Neuronal stem cell (in vitro differentiated cells): ENCODE measurements around the gene CDH15.

Source experiments
- DNase-seq: peaks from one replicate; pipeline ENCODE4 v3.0.0-alpha.2; 2013; ENCODE audit warnings: low spot score
- H2AFZ ChIP-seq: one replicate; pipeline ENCODE4 v1.6.1; 2013; ENCODE audit warnings: mild to moderate bottlenecking, low read length, inconsistent platforms
- H2AK5ac ChIP-seq: 2 replicates; pipeline ENCODE4 v1.6.1; 2013; ENCODE audit warnings: low read depth, mild to moderate bottlenecking, inconsistent platforms, low read length, moderate library complexity, mixed read lengths
- H2BK120ac ChIP-seq: 2 replicates; pipeline ENCODE4 v1.6.1; 2013; ENCODE audit warnings: low read depth, mild to moderate bottlenecking, inconsistent platforms, low read length, moderate library complexity, mixed read lengths
- H2BK12ac ChIP-seq: one replicate; pipeline ENCODE4 v1.6.1; 2013; ENCODE audit warnings: low read length, inconsistent platforms
- H2BK15ac ChIP-seq: 2 replicates; pipeline ENCODE4 v1.6.1; 2013; ENCODE audit warnings: mild to moderate bottlenecking, low read length, inconsistent platforms, mixed read lengths
- H2BK5ac ChIP-seq: one replicate; pipeline ENCODE4 v1.6.1; 2013; ENCODE audit warnings: inconsistent platforms, mild to moderate bottlenecking, low read length, moderate library complexity
- H3K14ac ChIP-seq: one replicate; pipeline ENCODE4 v1.6.1; 2013; ENCODE audit warnings: low read length, inconsistent platforms
- H3K18ac ChIP-seq: 2 replicates; pipeline ENCODE4 v1.6.1; 2013; ENCODE audit warnings: low read length, inconsistent platforms
- H3K23ac ChIP-seq: 2 replicates; pipeline ENCODE4 v1.6.1; 2013; ENCODE audit warnings: low read depth, mild to moderate bottlenecking, mixed read lengths, low read length, inconsistent platforms; ENCODE audit not compliant: poor library complexity
- H3K27ac ChIP-seq: replicated peaks from 3 replicates; pipeline ENCODE4 v1.5.1; 2013; ENCODE audit warnings: low read length, inconsistent platforms
- H3K27me3 ChIP-seq, 3 experiments: 2 replicates each; pipeline ENCODE4 v1.6.1; 2013; ENCODE audit warnings: low read length in 3 of 3, mild to moderate bottlenecking in 2 of 3, inconsistent platforms in 1 of 3, low read depth in 1 of 3, mixed read lengths in 1 of 3, moderate library complexity in 1 of 3; ENCODE audit not compliant: control insufficient read depth in 3 of 3, insufficient read depth in 3 of 3
- H3K36me3 ChIP-seq, 2 donors: replicated peaks in 1 of 2; 2 replicates each; pipeline ENCODE4 v1.6.1; 2013; ENCODE audit warnings: low read length in 2 of 2; ENCODE audit not compliant: control insufficient read depth in 2 of 2, insufficient read depth in 2 of 2
- H3K4ac ChIP-seq: 2 replicates; pipeline ENCODE4 v1.6.1; 2013; ENCODE audit warnings: inconsistent platforms, mild to moderate bottlenecking, low read length, moderate library complexity
- H3K4me1 ChIP-seq, 2 donors: 1 replicate in 1 of 2; 2 replicates in 1 of 2; pipeline ENCODE4 v1.6.1; 2013; ENCODE audit warnings: low read length in 2 of 2, low read depth in 1 of 2; ENCODE audit not compliant: control insufficient read depth in 2 of 2, insufficient read depth in 1 of 2
- H3K4me2 ChIP-seq: one replicate; pipeline ENCODE4 v1.6.1; 2013; ENCODE audit warnings: mild to moderate bottlenecking, low read length, inconsistent platforms; ENCODE audit not compliant: insufficient read depth, poor library complexity, severe bottlenecking
- H3K4me3 ChIP-seq, 2 donors: 2 replicates each; pipeline ENCODE4 v1.5.1; 2013; ENCODE audit warnings: low read length in 2 of 2, mild to moderate bottlenecking in 2 of 2, inconsistent platforms in 1 of 2, moderate library complexity in 1 of 2
- H3K79me1 ChIP-seq: one replicate; pipeline ENCODE4 v1.6.1; 2013; ENCODE audit warnings: low read depth, mild to moderate bottlenecking, inconsistent platforms, low read length, moderate library complexity
- H3K9ac ChIP-seq: one replicate; pipeline ENCODE4 v1.6.1; 2013; ENCODE audit warnings: mild to moderate bottlenecking, low read depth, low read length, inconsistent platforms; ENCODE audit not compliant: poor library complexity
- H3K9me3 ChIP-seq, 2 donors: replicated peaks in 1 of 2; 2 replicates each; pipeline versions ENCODE3 to v1.6.1; 2013; ENCODE audit warnings: low read length in 2 of 2, mild to moderate bottlenecking in 2 of 2, inconsistent platforms in 1 of 2, low read depth in 1 of 2, mixed read lengths in 1 of 2, moderate library complexity in 1 of 2; ENCODE audit not compliant: control insufficient read depth in 2 of 2, insufficient read depth in 1 of 2
- H4K8ac ChIP-seq: one replicate; pipeline ENCODE4 v1.6.1; 2013; ENCODE audit warnings: low read depth, mild to moderate bottlenecking, inconsistent platforms, low read length, moderate library complexity
- H4K91ac ChIP-seq: one replicate; pipeline ENCODE4 v1.6.1; 2013; ENCODE audit warnings: low read length, low read depth, mild to moderate bottlenecking, inconsistent platforms; ENCODE audit not compliant: poor library complexity
- WGBS, 2 donors: extraction: QIAGEN DNeasy Blood & Tissue Kit; methylation state at CpG; one replicate each; pipeline ENCODE4 v1.1.7; 2013; ENCODE audit warnings: missing lambda C conversion rate in 2 of 2, mixed read lengths in 1 of 2; ENCODE audit not compliant: insufficient read length in 2 of 2, insufficient replicate concordance in 1 of 2; ENCODE audit errors: extremely low coverage in 2 of 2; 5-methylcytosine and 5-hydroxymethylcytosine counted together

The CDH15 gene

DNA sequence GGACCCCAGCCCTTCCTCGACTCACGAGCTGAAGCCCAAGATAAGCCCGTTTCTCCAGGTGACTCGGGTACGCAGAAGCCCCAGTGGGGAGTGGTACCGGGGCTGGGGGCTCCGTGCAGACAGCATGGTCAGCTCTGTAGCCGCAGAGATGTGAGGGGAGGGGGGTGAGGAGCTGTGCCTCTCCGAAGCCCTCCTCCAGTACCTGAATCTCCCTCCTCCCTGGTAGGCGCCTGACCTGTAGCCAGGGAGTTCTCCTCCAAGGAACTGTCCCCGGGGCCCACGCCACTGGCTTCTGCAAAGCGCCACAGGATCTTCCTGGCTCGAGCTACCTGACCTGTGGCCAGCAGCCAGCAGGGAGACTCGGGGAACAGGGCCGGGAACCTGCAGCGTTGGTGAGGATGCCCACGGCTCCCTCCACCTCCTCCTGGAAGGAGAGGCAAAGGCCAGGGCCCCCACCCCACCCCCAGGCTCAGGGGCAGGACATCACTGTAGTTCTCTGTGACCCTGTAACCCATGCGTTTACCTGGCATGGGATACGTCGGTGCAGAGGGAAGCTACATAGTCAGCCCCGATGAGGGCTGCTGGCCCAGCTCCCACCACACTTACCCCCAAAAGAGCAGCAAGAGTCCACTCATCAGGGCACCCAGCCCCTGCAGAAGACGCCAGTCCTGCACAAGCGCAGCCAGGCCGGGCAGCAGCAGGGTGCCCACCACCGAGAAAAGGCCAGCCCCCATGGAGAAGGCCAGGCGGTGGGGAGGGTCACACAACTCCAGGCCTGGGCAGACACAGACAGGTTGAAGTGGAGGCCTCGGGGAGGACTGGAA is 27.1 kb downstream of the CDH15 start:
- peak overlapping the region; percentile 33 for H2BK15ac ChIP-seq
- no peak for DNase-seq
- WGBS, 2 donors: no CpG with 5 or more reads among the region's 28 CpGs

DNA sequence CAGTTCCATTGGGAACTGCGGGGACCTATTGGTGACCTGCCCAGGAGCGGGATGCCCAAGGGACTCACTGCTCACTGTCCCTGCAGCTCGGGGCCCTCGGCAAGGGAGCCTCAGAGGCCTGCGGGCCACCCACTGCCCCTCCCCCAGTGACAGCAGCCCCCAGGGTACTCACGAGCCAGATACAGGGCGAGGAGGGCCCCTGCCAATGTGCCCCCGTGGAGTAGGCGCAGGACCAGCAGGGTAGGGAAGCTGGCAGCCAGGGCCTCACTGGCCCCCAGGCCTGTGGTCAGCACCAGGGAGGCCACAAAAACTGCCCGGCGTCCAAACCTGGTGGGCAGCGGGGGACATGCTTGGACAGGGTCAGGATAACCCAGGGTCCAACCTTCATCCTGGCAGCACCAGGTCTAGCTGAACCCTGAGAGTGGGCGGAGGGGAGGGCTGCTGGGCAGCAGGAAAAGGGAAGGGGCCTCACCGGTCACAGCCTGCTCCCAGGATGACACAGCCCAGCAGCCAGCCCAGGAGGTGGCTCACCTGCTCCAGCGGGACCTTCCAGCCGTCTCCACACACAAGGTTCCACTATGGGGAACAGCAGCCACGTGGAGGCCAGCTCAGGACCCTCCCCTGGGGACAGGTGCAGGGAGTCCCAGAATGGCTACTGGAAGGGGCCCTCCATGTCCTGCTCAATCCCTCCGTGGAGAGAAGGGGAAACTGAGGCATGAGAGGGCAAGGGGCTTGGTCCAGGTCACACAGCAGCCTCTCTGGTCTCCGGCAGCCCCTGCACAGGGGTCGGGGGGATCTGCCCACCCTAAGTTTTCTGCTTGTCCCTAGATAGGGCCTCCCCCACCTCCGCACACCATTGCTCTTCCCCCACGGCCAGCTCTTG is 27.9 kb downstream of the CDH15 start:
- DNase-seq: no peak

More for the DNA sequence above, 27.1 kb downstream of the CDH15 start:
- H3K27me3 ChIP-seq: peaks cover 17 to 69% (median 46%) of the 10 kb centered on the region in 3 experiments
- peaks cover 6 to 7% of the 10 kb centered on the region in 2 donors for H3K9me3 ChIP-seq
- peak overlapping the region; percentile 97 for H2AK5ac ChIP-seq
- H4K8ac ChIP-seq: no peak overlapping the region
- H2BK12ac ChIP-seq: no peak overlapping the region
- no peak overlapping the region for H3K4me2 ChIP-seq
- no peak overlapping the region for H3K27ac ChIP-seq
- peak overlapping the region; percentile 3 for H3K23ac ChIP-seq
- H3K79me1 ChIP-seq: peaks cover 2% of the 10 kb centered on the region
- H3K4me1 ChIP-seq: peaks cover 3 to 22% of the 10 kb centered on the region in 2 donors
- H3K9ac ChIP-seq: peak overlapping the region; percentile 50
- H2AFZ ChIP-seq: no peak overlapping the region
- H3K36me3 ChIP-seq: no peaks in the 10 kb centered on the region
- no peak overlapping the region for H2BK120ac ChIP-seq
- no peak overlapping the region for H3K4ac ChIP-seq
- no peak overlapping the region for H4K91ac ChIP-seq
- H3K4me3 ChIP-seq: no peak overlapping the region
- H2BK5ac ChIP-seq: peak overlapping the region; percentile 39
- H3K14ac ChIP-seq: peak overlapping the region; percentile 82
- H3K18ac ChIP-seq: no peak overlapping the region

DNA sequence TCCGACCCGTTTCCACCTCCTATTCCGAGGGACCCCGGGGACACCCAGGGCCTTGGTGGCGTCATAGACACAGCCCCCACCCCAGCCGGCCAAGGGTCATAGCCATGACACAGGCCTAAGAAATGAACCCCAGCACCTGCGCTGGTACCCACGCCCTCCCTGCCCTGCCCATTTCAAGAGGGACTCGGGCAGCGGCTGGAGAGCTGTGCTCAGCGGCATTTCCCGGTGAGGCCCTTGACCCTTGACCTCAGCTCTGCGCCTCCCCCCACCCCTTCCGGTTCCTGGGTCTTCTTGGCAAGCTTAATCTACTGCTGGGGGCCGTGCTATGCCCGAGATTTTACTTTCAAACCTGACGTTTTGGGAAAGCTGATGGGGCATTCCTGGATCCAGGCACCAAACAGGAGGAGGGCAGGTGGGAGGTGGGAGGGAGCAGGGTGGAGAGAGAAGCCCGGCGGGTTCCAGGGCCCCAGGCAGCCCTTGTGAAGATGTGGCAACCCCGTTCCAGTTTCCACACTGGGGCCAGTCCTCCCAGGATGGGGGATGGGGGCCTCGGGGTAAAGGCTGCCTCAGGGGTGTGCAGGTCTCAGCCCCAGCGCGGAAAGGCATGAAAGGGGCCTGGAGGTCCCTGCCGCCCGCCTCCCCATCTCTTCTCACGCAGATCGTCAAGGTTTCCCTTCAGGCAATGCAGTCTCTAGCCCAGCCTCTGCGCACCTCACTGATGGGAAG is 28.7 kb downstream of the CDH15 start, which contains the start of gene SLC22A31:
TSS of gene SLC22A31 (minus strand) at position 414 of the 726 bp plus-strand sequence. CDS start at position 378, 36 bp downstream.
- peak within 1 kb of the TSS; percentile 58 for H2BK15ac ChIP-seq
- peak within 1 kb of the TSS; percentile 46 to 84 for H3K4me3 ChIP-seq
- peak within 1 kb of the TSS; percentile 58 for H2BK12ac ChIP-seq
- peaks cover 6 to 7% of the 10 kb centered on the region in 2 donors for H3K9me3 ChIP-seq
- peak within 1 kb of the TSS; percentile 3 for H4K8ac ChIP-seq
- peaks cover 2% of the 10 kb centered on the region for H3K79me1 ChIP-seq
- H3K36me3 ChIP-seq: no peaks in the 10 kb centered on the region
- no CpG with 5 or more reads among the region's 28 CpGs for WGBS, 2 donors
- H2BK5ac ChIP-seq: peak within 1 kb of the TSS; percentile 53
- no peak for DNase-seq
- H3K18ac ChIP-seq: peak within 1 kb of the TSS; percentile 83
- H3K27me3 ChIP-seq: peaks cover 15 to 56% (median 43%) of the 10 kb centered on the region in 3 experiments
- H3K14ac ChIP-seq: peak within 1 kb of the TSS; percentile 56
- H2BK120ac ChIP-seq: no peak within 1 kb of the TSS
- H3K4me2 ChIP-seq: peak within 1 kb of the TSS; percentile 80
- peak within 1 kb of the TSS; percentile 86 for H2AFZ ChIP-seq
- H3K4ac ChIP-seq: peak within 1 kb of the TSS; percentile 53
- H3K23ac ChIP-seq: peak within 1 kb of the TSS; percentile 91
- H3K9ac ChIP-seq: peak within 1 kb of the TSS; percentile 84
- H3K4me1 ChIP-seq: peaks cover 3 to 22% of the 10 kb centered on the region in 2 donors
- H4K91ac ChIP-seq: no peak within 1 kb of the TSS
- peak within 1 kb of the TSS; percentile 97 for H2AK5ac ChIP-seq
- no peak within 1 kb of the TSS for H3K27ac ChIP-seq

More for the DNA sequence above, 27.9 kb downstream of the CDH15 start:
- peak overlapping the region in 1 of 2 donors; percentile 46 for H3K4me3 ChIP-seq
- peak overlapping the region; percentile 86 for H2AFZ ChIP-seq
- WGBS, 2 donors: no CpG with 5 or more reads among the region's 22 CpGs
- H3K23ac ChIP-seq: peak overlapping the region; percentile 91
- peaks cover 2% of the 10 kb centered on the region for H3K79me1 ChIP-seq
- H3K18ac ChIP-seq: peak overlapping the region; percentile 71
- no peak overlapping the region for H3K4me2 ChIP-seq
- H3K14ac ChIP-seq: peak overlapping the region; percentile 56
- no peak overlapping the region for H2BK120ac ChIP-seq
- H2BK15ac ChIP-seq: peak overlapping the region; percentile 58
- no peak overlapping the region for H3K27ac ChIP-seq
- H2BK5ac ChIP-seq: peak overlapping the region; percentile 39
- H2AK5ac ChIP-seq: peak overlapping the region; percentile 97
- H3K4me1 ChIP-seq: peaks cover 3 to 22% of the 10 kb centered on the region in 2 donors
- H3K9me3 ChIP-seq: peaks cover 6 to 7% of the 10 kb centered on the region in 2 donors
- H3K27me3 ChIP-seq: peaks cover 15 to 61% (median 43%) of the 10 kb centered on the region in 3 experiments
- H4K91ac ChIP-seq: no peak overlapping the region
- H3K4ac ChIP-seq: peak overlapping the region; percentile 53
- H3K9ac ChIP-seq: peak overlapping the region; percentile 60
- H2BK12ac ChIP-seq: peak overlapping the region; percentile 22
- no peak overlapping the region for H4K8ac ChIP-seq
- H3K36me3 ChIP-seq: no peaks in the 10 kb centered on the region
